SU-DHL-6 (cell line): Measurements from ENCODE around the gene TBC1D8.

Experiments used
- H2AFZ ChIP-seq: fragments of 200-600 bp; sonication (generic); 2 replicates; pipeline ENCODE4 v1.6.1; 2014; ENCODE audit warnings: low read depth, mild to moderate bottlenecking, moderate library complexity, mixed read lengths, antibody characterized with exemption, low read length; ENCODE audit not compliant: severe bottlenecking
- H3F3A ChIP-seq: fragments of 200-600 bp; shearing (Covaris generic); 2 replicates; pipeline ENCODE4 v1.6.0; 2016; ENCODE audit warnings: antibody characterized with exemption, mild to moderate bottlenecking; ENCODE audit not compliant: insufficient read depth
- H3K27ac ChIP-seq: fragments of 200-600 bp; sonication (generic); 2 replicates; pipeline ENCODE4 v1.5.1; 2016; ENCODE audit warnings: low read depth, mild to moderate bottlenecking, low read length, moderate library complexity, mixed read lengths
- H3K27me3 ChIP-seq: fragments of 200-600 bp; sonication (generic), shearing (Covaris generic); 2 replicates; pipeline ENCODE4 v1.6.0; 2014; ENCODE audit warnings: mild to moderate bottlenecking, low read length
- H3K36me3 ChIP-seq: fragments of 200-600 bp; sonication (generic); 2 replicates; pipeline ENCODE4 v1.6.1; 2014; ENCODE audit warnings: mild to moderate bottlenecking, low read length, mixed read lengths
- H3K4me2 ChIP-seq: fragments of 300-600, 200-600 bp; shearing (Covaris generic), sonication (generic); 2 replicates; pipeline ENCODE4 v1.6.0; 2014; ENCODE audit warnings: low read length, low read depth, mild to moderate bottlenecking; ENCODE audit not compliant: poor library complexity, severe bottlenecking
- H3K4me3 ChIP-seq: fragments of 200-600 bp; sonication (generic); 2 replicates; pipeline ENCODE4 v1.5.1; 2014; ENCODE audit warnings: antibody characterized with exemption, low read length, mild to moderate bottlenecking, mixed read lengths; ENCODE audit not compliant: insufficient read depth, poor library complexity, severe bottlenecking
- H3K79me2 ChIP-seq: fragments of 200-600 bp; sonication (generic); 2 replicates; pipeline ENCODE4 v1.6.1; 2014; ENCODE audit warnings: mild to moderate bottlenecking, low read length, moderate library complexity; ENCODE audit not compliant: insufficient read depth
- H3K9ac ChIP-seq: fragments of 200-600 bp; sonication (generic); 2 replicates; pipeline ENCODE4 v1.7.0; 2014; ENCODE audit warnings: mild to moderate bottlenecking, low read length
- H3K9me2 ChIP-seq: fragments of 200-600 bp; sonication (generic); replicated peaks from 2 replicates; pipeline ENCODE4 v1.6.1; 2014; ENCODE audit warnings: low read length; ENCODE audit not compliant: insufficient read depth
- H3K9me3 ChIP-seq: fragments of 200-600 bp; sonication (generic); 2 replicates; pipeline ENCODE4 v1.6.1; 2014; ENCODE audit warnings: low read length, mixed read lengths; ENCODE audit not compliant: insufficient read depth
- H4K20me1 ChIP-seq: fragments of 200-600 bp; sonication (generic); 2 replicates; pipeline ENCODE4 v1.6.1; 2014; ENCODE audit warnings: low read depth, mild to moderate bottlenecking, antibody characterized with exemption, low read length, moderate library complexity, mixed read lengths
- EZH2phosphoT487 ChIP-seq: fragments of 200-600 bp; sonication (generic), shearing (Covaris generic); conservative IDR thresholded peaks from 2 replicates; pipeline ENCODE4 v1.6.1; 2018; ENCODE audit warnings: mild to moderate bottlenecking, antibody characterized with exemption, low read length, moderate library complexity, mixed read lengths
- TF ChIP-seq, protein P1 (sequence below): fragments of 200-600 bp; sonication (generic); IDR thresholded peaks from one replicate; pipeline ENCODE4 v1.5.1; 2017; ENCODE audit warnings: antibody characterized with exemption, mild to moderate bottlenecking, low read length, moderate library complexity; ENCODE audit not compliant: insufficient read depth, poor library complexity, severe bottlenecking

TBC1D8 gene

GRCh38 chr2:100983684-100984310 lies 167.4 kb downstream of the TBC1D8 start:
- no peak overlapping the region for H3K9ac ChIP-seq
- TF ChIP-seq, protein P1, sequence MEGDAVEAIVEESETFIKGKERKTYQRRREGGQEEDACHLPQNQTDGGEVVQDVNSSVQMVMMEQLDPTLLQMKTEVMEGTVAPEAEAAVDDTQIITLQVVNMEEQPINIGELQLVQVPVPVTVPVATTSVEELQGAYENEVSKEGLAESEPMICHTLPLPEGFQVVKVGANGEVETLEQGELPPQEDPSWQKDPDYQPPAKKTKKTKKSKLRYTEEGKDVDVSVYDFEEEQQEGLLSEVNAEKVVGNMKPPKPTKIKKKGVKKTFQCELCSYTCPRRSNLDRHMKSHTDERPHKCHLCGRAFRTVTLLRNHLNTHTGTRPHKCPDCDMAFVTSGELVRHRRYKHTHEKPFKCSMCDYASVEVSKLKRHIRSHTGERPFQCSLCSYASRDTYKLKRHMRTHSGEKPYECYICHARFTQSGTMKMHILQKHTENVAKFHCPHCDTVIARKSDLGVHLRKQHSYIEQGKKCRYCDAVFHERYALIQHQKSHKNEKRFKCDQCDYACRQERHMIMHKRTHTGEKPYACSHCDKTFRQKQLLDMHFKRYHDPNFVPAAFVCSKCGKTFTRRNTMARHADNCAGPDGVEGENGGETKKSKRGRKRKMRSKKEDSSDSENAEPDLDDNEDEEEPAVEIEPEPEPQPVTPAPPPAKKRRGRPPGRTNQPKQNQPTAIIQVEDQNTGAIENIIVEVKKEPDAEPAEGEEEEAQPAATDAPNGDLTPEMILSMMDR, result no peak
- TF ChIP-seq EZH2phosphoT487, result no peak
- H3K27ac ChIP-seq, result no peak overlapping the region
- no peaks in the 10 kb centered on the region for H3K27me3 ChIP-seq
- no peak overlapping the region for H2AFZ ChIP-seq
- H3K79me2 ChIP-seq, result no peaks in the 10 kb centered on the region
- no peak overlapping the region for H3K4me3 ChIP-seq
- no peak overlapping the region for H3K4me2 ChIP-seq
- H4K20me1 ChIP-seq, result no peaks in the 10 kb centered on the region
- no peaks in the 10 kb centered on the region for H3K36me3 ChIP-seq
- H3K9me3 ChIP-seq, result no peaks in the 10 kb centered on the region
- no peaks in the 10 kb centered on the region for H3F3A ChIP-seq
- no peaks in the 10 kb centered on the region for H3K9me2 ChIP-seq

DNA sequence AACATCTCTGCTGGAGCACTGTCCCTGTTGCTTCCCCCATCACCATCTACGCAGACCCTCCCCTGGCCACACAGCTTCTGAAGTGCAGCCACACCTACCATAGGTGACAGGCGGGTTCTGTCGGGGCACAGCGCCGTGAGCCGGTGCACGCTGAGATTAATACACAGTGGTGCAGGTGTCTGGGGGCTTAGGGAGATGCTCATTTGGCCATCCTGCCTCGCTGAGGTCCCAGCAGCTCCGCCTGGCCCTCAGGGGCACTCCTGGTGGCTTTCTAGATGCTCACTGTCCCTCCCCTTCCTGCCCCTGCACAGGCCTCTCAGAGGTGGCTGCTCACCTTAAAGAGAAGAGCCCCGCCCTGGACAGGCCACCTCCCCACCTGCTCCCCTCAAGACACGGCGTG lies 168.0 kb downstream of the TBC1D8 start:
- Histone ChIP-seq H3K9me3 (no peaks in the 10 kb centered on the region), H3K4me3 (no peak overlapping the region), H3K9me2 (no peaks in the 10 kb centered on the region), H3K27ac (no peak overlapping the region), H4K20me1 (no peaks in the 10 kb centered on the region), H3F3A (no peaks in the 10 kb centered on the region), H3K79me2 (no peaks in the 10 kb centered on the region), H3K36me3 (no peaks in the 10 kb centered on the region), H3K9ac (no peak overlapping the region), H3K27me3 (no peaks in the 10 kb centered on the region), H2AFZ (no peak overlapping the region), H3K4me2 (no peak overlapping the region)
- no peak for TF ChIP-seq EZH2phosphoT487
- TF ChIP-seq, protein P1, result no peak

GRCh38 chr2:100982431-100982861 lies 168.7 kb downstream of the TBC1D8 start:
- Histone ChIP-seq H3K27ac (no peak overlapping the region), H3K4me2 (no peak overlapping the region), H4K20me1 (no peaks in the 10 kb centered on the region), H3K79me2 (no peaks in the 10 kb centered on the region), H3K36me3 (no peaks in the 10 kb centered on the region), H3F3A (no peaks in the 10 kb centered on the region), H3K4me3 (no peak overlapping the region), H2AFZ (no peak overlapping the region), H3K27me3 (no peaks in the 10 kb centered on the region), H3K9me3 (no peaks in the 10 kb centered on the region), H3K9ac (no peak overlapping the region), H3K9me2 (no peaks in the 10 kb centered on the region)
- TF ChIP-seq, protein P1, result no peak
- no peak for TF ChIP-seq EZH2phosphoT487
